Activated CD8-positive, alpha-beta memory T cell treated with anti-CD3 and anti-CD28 coated beads for 1 hour (primary cell): ENCODE results near the gene CROCC2.
A peak's percentile ranks its signal among the peaks of the same experiment; 100 is the strongest.

Source experiments
- DNase-seq, 2 donors: peaks; one replicate each; pipeline ENCODE4 v3.0.0-alpha.2; 2020; ENCODE audit warnings: low read depth in 1 of 2; ENCODE audit errors: extremely low read depth in 1 of 2

The CROCC2 gene

DNA sequence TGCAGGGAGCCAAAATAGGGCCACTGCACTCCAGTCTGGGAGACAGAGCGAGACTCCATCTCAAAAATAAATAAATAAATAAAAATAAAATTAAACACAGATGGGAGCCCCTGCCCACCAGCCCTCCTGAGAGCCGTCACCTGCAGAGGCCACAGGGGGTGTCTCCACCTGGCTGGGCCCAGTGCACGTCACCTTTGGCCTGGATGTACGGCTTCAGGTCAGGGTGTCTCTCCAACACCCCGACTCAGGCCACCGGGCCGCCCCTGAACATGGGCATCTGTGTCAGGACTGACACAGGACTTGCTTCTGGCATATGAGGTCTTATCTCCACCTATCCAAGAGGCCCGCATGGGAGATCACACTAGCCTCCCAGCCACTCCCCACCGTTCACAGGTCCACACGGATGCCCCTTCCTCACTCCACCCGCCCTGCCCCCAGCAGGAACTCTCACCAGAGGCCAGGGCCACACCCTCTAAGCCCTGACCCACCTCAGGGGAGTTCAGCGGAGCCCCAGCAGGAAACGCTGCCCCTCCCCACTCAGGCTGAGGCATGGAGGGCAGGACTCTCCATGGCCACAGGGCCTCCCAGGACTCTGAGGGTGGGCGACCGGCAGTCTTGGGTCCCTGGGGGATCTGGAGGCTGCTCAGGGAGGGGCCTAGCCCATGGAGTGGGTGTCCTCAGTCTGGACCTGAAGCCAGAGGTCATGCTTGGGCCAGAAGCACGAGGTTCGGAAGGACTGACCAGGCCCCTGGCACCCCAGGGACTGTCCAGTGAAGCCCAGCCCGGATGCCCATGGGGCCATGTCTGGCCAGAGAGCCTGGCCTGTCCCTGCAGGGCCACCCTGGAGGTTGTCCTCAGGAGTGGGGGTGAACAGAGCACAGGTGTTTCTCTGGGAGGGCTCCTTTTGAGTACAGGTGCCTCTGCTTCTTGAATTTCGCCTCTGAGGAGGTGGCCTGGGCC lies 1.6 kb upstream of the CROCC2 start:
- no peak for DNase-seq

DNA sequence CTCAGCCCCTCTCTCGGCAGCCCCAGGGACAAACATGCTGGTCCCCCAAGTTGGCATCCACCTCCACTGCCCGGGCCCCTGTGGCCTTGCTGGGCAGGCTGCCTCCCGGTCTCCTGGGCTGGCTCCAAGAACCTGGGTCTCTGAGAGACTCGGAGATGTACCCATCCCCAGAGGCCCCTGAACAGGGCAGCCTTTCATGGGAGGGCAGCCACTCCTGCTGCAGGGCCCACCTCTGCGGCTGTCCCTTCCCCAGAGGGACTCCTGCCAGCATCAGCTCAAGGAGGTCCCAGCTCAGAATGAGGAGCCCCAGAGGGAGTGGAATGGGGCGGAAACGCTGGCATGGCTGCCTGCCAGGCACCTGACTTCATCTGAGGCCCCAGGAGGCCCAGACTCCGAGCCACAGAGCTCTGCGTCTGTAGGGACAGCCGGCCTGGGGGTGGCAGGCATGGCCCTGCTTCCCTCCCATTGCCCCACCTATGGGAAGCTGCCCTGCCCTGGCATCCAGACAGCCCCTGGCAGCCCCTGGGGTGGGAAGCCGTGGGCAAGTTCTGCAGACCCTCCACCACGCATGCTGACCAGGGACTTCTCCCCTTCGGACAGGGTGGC lies 857 bp upstream of the CROCC2 start:
- DNase-seq, result no peak

DNA sequence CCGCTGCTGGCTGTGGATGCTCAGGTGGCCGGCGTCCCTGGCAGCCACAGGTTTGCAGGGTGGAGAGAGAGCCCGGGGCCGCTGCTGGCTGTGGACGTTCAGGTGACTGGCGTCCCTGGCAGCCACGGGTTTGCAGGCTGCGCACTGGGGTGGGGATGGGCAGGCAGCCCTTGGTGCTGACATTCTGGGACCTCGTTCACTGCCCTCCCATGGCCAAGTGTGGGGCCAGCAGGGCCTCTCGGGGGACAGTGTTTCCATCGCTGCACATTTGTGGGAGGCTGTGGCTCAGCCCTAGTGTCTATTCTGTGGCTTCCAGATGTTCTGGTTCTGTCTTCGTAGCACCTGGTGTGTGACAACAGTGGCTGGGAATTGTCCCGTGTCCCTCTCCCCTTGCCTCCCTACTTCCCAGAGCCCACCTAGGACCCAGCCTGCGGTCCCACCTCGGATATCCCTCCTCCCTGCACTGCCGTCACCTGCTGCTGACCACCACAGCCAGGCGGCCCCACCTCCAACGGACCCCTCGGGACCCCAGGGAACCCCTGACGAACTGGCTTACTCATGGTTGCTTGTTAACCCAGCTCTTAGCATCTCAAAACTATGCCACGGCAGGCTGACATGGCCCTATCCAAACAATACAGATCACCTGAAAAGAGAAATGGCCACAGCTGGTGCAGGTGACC lies 915 bp downstream of the CROCC2 start:
- DNase-seq, result no peak

DNA sequence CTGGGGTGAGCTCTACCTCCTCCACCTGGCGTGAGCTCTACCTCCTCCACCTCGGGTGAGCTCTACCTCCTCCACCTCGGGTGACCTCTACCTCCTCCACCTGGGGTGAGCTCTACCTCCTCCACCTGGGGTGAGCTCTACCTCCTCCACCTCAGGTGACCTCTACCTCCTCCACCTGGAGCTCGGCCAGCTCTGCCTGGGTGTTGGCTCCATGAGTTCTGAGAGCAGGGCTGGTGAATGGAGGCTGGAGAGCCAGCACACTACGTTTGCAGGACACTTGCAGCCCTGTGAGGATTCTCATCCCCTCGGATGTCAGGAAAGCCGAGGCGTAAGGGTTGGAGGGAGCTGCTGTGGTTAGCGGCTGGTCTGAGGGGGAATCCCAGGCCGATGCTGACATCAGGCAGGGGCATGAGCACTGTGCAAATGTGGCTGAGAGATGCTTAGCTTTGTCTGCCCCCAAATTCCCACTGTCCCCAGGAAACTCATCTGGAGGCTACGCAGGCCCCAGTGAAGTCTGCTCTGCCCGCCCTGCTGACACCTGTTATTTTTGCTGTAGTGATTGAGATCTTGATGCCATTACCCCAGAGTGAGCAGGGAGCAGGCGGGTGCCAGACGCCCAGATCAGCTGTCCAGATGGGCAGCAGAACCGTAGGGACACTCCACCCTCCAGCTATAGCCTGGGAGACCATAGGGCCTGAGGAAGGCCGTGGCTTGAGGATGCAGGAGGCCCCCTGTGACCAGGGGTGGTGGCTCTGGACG lies 3.3 kb downstream of the CROCC2 start:
- DNase-seq, result no peak

DNA sequence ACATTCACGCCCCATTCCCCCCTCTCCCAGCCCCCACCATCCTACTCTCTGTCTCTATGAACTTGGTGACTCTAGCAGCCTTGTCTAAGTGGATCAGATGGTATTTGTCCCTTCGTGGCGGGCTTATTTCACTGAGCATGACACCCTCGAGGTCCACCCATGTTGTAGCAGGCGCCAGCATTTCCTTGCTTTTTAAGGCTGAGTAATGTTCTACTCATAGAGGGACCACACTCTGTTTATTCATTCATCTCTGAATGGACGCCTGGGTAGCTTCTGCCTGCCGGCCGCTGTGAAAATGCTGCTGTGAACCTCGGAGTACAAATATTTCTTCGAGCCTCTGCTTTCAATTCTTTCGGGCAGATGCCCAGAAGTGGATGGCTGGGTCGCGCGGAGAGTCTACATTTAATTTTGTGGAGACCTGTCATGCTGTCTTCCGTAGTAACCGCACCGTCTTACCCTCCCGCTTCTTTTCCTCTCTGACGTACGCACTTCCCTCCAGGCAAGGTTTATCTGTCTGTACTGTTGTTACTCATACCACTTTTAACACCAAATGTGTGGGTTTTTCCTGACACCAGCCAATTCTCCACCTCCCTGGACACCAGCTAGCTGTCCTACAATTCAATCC lies 5.6 kb downstream of the CROCC2 start:
- no peak for DNase-seq

DNA sequence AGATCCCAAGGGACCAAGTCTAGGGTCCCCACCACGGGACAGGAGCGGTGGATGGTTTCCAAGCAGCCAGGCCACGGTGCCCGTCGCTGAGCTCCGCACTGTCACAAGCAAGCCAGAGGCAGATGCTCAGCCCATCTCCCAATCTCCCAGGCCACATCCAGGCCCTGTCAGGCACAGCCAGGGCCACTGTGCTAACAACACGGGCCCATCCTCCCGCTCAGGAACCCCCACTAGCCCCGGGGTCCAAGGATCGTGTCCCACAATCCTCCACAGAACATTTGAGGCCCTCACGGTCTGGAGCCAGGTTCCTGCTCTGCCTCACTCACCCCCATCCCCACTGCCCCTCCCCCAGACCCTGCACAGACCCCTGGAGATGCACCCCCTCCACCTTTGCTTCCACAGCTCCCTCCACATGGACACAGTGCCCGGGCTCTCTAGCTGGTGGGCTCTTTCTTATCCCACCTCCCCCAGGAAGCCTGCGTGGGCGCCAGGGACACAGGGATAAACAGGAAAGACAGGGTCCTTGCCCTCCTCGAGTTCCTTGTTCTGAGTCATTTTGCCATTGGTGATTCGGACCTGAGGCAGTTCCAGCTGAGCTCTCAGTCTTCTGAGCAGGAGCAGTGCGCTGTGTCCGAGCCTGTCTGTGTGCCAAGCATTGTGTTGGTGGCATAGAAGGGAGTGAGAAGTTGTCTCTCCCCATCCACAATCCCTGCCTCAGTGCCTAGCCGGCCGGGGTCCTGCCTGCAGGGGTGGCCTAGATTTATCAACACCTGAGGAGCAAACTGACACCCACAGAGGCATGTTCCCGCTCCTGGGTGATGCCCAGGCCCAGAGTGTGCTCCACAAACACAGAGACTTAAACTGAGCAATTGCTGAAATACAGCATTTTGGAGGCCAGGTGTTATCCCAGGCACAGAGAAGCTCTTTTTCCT lies 7.0 kb downstream of the CROCC2 start:
- no peak for DNase-seq

DNA sequence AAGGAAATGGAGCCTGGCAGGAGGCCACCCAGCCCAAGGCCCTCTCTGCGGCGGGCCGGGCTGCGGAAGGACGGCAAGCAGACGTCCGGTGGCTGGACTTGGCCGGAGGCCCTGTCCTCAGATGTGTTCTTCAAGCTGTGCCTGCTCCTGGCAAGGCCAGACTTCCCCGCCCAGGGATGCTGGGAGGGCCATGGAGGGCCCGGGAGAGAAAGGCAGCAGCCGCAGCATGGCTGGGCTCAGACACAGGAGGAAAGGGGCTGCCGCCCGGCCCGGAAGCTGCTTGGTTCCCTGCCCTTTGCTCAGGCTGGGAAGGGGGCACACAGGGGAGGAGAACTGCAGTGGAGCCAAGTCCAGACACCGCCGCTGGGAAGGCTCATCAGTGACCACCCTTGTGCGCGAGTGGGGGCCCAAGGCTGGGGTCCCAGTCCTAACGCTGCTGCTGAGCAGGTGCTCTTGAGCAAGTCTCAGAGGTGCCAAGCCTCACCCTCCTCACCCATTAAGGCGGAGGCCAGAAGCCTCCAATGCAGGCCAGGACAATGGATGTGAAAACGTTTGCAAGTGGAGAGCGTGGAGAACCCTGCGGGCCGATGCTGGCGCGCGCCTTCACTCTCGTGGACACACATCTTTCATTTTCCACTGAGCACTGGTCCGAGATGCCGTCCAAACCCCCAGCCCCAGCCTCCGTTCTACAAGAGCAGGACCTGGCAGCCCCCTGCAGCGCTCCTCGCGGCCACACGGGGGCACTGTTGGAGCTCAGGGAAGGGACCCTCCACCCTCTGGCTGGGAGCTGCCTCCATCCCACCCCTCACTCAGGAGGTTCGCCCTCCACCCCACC lies 7.9 kb downstream of the CROCC2 start:
- DNase-seq, result peak; percentile 29 to 59

DNA sequence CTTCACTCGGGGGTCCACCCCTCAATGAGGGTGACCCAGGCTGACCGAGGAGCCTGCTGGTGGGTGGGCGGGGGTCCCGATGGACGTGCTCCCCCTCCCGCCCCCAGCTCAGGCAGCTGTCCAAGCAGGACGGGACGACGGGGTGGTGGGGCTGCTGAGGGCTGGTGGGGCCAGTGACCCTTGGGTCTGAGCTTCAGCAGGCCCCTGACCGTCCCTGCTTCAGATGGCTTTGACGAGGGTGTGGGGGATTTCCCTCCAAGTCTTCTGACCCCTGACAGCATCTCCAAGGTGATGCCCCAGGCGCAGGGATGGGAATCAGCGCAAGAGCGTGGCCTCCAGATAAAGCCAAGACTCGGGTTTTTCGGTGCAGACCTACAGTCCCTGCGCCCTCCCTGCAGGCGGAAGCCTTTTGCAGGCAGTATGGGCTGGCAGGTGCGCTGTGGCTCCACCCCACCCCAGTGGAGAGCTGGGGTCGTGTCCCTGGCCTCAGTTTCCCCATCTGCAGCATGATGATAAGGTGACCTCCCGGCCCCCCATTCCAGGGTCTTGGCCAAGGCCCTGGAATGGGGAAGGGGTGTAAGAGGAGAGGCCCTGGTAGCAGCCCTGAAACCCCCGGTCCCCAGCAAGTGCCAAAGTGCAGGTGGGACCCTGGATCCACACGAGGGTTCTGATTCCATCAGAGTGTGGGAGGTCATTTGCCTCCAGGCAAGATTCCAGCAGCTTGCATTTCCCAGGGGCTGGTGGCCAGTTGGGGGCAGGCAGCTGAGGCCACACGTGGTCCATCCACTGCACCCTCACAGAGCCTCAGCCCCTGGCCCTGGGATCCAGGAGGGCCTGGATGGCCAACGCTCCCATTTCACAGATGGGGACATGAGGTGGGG lies 8.7 kb downstream of the CROCC2 start:
- no peak for DNase-seq

DNA sequence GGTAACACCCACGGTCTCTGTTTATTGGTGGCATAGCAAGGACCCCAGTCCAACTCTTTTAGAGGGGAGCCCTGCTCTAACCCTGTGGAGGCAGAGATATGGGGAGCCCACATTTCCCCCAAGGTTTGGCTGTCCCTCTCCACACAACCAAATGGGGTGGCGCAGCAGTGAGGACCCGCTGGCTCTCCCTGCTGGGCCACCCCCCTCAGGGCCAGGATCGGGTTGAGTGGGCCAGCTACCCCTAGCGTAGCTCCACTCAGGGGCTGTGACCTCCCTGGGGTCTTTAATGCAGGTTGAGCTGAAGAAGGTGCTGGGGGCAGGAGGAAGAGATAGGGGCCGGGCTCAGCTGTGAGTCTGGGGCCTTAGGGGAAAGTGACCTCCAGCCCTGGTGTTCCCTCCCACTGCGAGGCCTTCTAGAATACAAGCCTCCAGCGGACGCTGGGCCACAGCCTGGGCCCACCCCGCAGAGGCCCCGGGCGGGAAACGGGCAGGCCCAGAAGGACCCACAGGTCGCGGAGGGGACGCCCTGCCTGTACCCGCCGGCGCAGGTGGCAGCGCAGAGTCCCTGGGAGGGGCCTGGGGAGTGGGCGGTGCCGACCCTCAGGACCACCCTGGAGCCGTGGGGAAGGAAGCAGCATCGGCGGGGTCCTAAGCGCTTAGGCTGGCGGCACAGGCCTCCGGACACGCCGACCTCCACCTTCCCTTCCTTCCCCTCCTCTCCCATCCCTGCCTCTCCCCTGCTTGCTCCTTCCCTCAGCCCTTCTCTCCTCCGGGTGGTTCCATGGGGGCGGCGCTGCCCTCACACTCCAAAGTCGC lies 9.6 kb downstream of the CROCC2 start:
- no peak for DNase-seq

DNA sequence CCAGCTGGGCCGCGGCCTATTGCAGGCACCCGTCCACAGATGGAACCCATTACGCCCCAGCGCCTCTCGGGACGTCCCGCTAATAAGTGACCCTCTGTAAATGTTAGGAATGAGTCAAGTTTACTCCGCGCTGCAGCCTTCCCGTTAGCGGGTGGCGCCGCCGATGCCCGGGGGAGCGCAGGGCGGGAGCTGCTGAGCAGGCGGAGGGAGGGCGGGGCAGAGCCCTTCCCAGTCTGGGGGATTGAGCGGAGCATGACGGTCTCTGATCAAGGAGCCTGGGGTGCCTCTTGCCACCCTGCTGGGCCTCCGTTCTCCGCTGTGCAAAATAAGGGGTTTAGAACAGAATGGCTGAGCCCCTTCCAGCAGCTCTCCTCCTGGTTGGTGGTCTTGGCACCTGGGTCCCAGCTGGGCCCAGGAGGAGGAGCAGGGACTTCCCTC lies 10.5 kb downstream of the CROCC2 start:
- DNase-seq, result no peak

DNA sequence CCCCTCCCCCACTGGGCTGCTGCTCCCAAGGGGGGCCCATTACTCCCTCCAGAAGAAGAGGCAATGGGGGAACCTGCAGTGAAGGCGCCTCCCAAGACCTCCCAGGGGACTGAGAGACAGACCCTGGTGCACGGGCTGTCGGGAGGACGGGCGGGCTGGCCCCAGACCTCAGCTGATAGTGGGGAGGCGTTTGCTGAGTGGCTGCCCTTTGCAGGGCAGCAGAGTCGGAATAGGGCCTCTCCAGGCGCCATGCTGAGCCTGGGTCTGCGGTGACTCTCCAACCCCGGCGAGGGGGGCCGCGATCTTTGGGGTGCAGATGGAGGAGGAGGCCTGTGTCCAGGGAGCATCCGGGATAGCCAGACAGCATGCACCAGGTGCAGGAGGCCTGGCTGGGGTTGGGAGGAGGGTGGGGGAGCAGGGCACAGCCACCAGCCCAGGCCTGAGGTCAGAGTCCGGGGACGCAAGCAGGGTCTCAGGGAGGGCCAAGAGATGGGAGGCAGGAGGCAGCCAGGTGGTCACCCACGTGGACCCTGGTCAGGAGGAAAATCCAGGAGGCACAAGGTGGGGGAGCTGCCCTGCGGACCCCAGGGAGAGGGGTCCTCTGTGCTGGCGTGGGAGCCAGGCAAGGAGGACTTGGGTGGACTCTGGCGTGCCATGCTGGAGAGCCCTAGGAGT lies 11.0 kb downstream of the CROCC2 start:
- DNase-seq, result no peak

DNA sequence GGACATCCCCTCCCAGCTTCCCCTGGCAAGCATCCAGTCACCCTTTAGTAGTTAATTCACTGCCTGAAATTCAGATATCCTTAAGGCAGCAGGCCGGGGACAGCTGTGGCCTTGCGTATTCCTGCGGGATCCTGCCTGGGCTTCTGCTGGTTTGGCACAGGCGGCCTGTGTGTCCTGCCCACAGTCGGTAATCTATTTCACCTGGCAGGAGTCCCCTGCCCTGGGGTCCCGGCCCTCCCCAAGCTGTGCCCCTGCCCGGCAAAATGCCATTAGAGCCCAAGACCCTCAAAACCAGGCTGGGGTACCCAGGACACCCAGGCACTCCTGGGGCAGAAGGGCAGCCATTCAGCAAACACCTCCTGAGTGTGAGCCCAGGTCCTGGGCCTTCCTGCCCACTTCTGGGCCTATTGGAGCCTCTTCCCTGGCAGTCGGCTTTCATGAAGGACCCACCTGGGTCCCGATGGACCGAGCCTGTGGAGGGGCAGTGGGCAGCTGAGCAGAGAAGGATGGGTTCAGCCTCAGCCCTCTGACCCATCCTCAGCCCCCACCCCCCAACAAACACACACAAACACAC lies 11.6 kb downstream of the CROCC2 start:
- no peak for DNase-seq

DNA sequence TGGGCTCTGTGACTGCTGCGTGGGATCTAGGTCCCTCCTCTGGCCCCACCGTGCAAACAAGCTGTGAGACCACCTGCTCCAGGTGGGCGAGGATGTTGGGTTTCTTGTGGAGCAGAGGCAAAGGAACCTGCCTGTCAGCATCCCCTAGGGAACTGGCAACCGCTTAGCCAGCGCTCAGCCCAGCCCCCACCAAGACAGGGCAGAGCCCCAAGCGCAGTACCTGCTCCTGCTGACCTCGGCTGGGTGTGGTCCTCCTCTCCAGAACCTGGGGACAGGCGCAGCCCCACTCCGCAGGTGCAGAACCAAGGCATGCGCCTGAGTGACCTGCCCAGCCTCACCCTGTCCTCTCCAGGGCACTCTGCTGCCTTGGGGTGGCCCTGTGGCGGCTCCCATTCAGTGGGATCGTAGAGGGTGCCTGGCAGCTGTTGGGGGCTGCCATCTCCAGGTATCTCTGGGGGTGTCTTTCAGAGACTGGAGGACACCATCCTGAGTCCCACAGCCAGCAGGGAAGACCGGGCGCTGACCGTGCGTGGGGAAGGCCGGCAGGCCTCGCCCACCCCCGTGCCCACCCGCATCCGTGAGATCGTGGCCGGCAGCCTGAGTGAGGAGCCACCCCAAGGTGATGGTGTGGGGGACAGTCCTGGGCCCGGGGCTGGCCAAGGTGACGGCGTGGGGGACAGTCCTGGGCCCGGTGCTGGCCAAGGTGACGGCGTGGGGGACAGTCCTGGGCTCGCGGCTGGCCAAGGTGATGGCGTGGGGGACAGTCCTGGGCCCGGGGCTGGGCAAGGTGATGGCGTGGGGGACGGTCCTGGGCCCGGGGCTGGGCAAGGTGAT lies 12.3 kb downstream of the CROCC2 start:
- no peak for DNase-seq

DNA sequence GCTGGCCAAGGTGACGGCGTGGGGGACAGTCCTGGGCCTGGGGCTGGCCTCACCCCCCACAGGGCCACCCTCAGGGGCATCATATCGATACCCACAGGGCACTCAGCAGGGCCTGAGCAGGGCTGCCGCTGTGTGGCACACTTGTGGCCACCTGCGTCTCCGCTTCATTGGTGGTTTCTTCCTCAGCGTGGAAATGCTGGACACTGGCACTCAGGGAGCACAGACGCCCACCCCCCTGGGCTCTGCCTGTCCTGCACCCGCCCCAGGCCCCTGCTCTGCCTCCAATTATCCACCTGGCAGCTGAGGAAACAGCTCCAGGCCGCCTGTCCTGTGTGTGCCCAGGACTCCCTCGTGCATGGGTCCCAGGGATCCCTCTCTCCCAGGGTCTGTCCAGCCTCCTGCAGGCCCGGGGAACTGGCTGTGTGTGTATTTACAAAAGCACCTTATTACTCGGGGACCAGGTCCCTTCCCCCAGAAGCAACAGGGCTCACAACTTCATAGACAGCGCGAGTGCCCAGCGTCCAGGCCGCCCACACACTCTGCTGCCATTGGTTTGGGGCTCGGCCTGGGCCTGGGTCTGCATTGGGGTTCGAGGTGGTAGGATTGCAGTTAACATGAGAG lies 13.1 kb downstream of the CROCC2 start:
- DNase-seq, result no peak
